Adrenal gland (tissue), 12 donors: Measurements from ENCODE around the gene E4F1. TPM values are rescaled to one million over a fixed set of nuclear protein-coding genes. Genes with fewer than 3 reads are reported as not detected.

ENCODE experiments used
- DNase-seq, 7 donors: peaks; one replicate each; pipeline ENCODE4 v3.0.0-alpha.2; 2019 to 2020
- H3K27ac ChIP-seq, 5 donors: fragments of 200-600 bp; sonication (generic) in 4 of 5; 1 replicate in 3 of 5; 2 replicates in 2 of 5; pipeline versions ENCODE4 v1.5.1 to v1.8.0; 2016 to 2020; ENCODE audit warnings: mild to moderate bottlenecking in 1 of 5
- H3K27me3 ChIP-seq: fragments of 200-600 bp; 2 replicates; pipeline ENCODE4 v1.8.0; 2021
- H3K36me3 ChIP-seq, 2 donors: fragments of 200-600 bp; replicated peaks in 1 of 2; 1 replicate in 1 of 2; 2 replicates in 1 of 2; pipeline versions ENCODE4 v1.5.1 to v1.8.0; 2018 to 2022
- H3K4me1 ChIP-seq, 2 donors: fragments of 200-600 bp; replicated peaks in 1 of 2; 1 replicate in 1 of 2; 2 replicates in 1 of 2; pipeline versions ENCODE4 v1.5.1 to v1.8.0; 2018 to 2021
- H3K4me3 ChIP-seq, 4 donors: fragments of 200-600 bp; sonication (generic) in 3 of 4; one replicate each; pipeline ENCODE4 v1.5.1; 2016 to 2018
- H3K9me3 ChIP-seq, 3 donors: fragments of 200-600 bp; sonication (generic) in 1 of 3; replicated peaks in 1 of 3; 1 replicate in 2 of 3; 2 replicates in 1 of 3; pipeline versions ENCODE4 v1.5.1 to v1.8.0; 2016 to 2021
- CTCF ChIP-seq, 6 experiments: fragments of 450-650 bp in 4 of 6; fragments of 200-600 bp in 2 of 6; sonication (generic) in 1 of 6; IDR thresholded peaks; 1 replicate in 5 of 6; 2 replicates in 1 of 6; pipeline versions ENCODE4 v1.5.1 to v1.8.0; 2016 to 2021; ENCODE audit warnings: antibody characterized with exemption in 6 of 6, mild to moderate bottlenecking in 2 of 6, moderate library complexity in 1 of 6
- POLR2A ChIP-seq, 2 donors: fragments of 450-650 bp; IDR thresholded peaks; one replicate each; pipeline ENCODE4 v1.6.1; 2017; ENCODE audit warnings: antibody characterized with exemption in 2 of 2, mild to moderate bottlenecking in 2 of 2, moderate library complexity in 1 of 2
- WGBS, 4 donors: extraction: QIAGEN DNeasy Blood & Tissue Kit in 2 of 4; methylation state at CpG; one replicate each; pipeline versions ENCODE4 v1.1.5 to v1.1.7; 2013 to 2017; 5-methylcytosine and 5-hydroxymethylcytosine counted together
- intact Hi-C, 2 donors: fragments of 100-400 bp; cut with DNase I; formaldehyde crosslinking; loops; one replicate each; pipeline versions ENCODE4 v1.14.1 to v1.15.0; 2022 to 2023
- polyA plus RNA-seq, 3 donors: library from polyadenylated mRNA; stranded (reverse); fragments of 200-250 nt in 2 of 3; fragments of 350-450 nt in 1 of 3; fragmentation: Illumina TruSeq in 1 of 3; extraction: RNeasy Lipid Tissue Mini Kit (QIAGEN cat#74804) in 1 of 3; gene quantifications; one replicate each; pipeline ENCODE4 v1.2.3, GENCODE V29; 2013 to 2014
- total RNA-seq, 9 donors: library from RNA; depleted of rRNA in 4 of 9; stranded (reverse); fragments of >200 nt in 4 of 9; fragments of 120-200 nt in 1 of 9; fragmentation: NEBNext Ultra II Directional in 1 of 9; extraction: Animal tissue kit (Norgen Biotek cat#: 25700) in 1 of 9; gene quantifications; one replicate each; pipeline versions ENCODE4 v1.1.0 to v1.2.4, GENCODE V29; 2013 to 2023
- donor health status: healthy with polysubstance abuse.
- donor health status: Bipolar disorder and iron deficiency.
- donor health status: DM: yes; HTN: yes; CAD: no.
- donor health status: DM: no; HTN: no; CAD: no.
- donor health status: DM: no; HTN: no; CAD: no.
- donor health status: DM: yes; HTN: yes; CAD: no.

The E4F1 gene
- total and polyA plus RNA-seq, 12 donors, result 2.9 to 121 (median 27.1) TPM

- Histone ChIP-seq H3K36me3 (peaks cover 0 to 16% of the 10 kb centered on the region in 2 donors), H3K4me1 (peaks cover 13 to 29% of the 10 kb centered on the region in 2 donors), H3K27ac (peak within 1 kb of the TSS; percentile 46 to 99 (median 94)), H3K27me3 (no peaks in the 10 kb centered on the region), H3K4me3 (peak within 1 kb of the TSS; percentile 17 to 77 (median 50)), H3K9me3 (no peaks in the 10 kb centered on the region)
- WGBS, 4 donors, result 1 to 3% (median 1%) methylated on average over 7 to 88 of the region's 88 CpGs
- intact Hi-C loops, result no loop called here
- peak; percentile 96 to 97 (median 97) for DNase-seq
- TF ChIP-seq CTCF (IDR thresholded peaks at IDR 0.05) (peak in 1 of 6 experiments; percentile 2), POLR2A (IDR thresholded peaks at IDR 0.05) (peak; percentile 90 to 96)
These were observed 44.7 kb downstream of the E4F1 start, which contains the start of gene RNPS1 for GRCh38 chr16:2267913-2268666. Gene RNPS1, minus strand, starts transcription at chr16:2268126. Its CDS starts 3,483 bp downstream, at chr16:2264643.

- no peak overlapping the region for H3K4me3 ChIP-seq
- intact Hi-C loops, result no loop called here
- no peak for DNase-seq
- TF ChIP-seq CTCF (IDR thresholded peaks at IDR 0.05) (no peak), POLR2A (IDR thresholded peaks at IDR 0.05) (no peak)
- 77 to 87% (median 85%) methylated on average over 5 to 9 of the region's 9 CpGs for WGBS, 4 donors
- peaks cover 13 to 27% of the 10 kb centered on the region in 2 donors for H3K4me1 ChIP-seq
- H3K27ac ChIP-seq, result no peak overlapping the region
- no peaks in the 10 kb centered on the region for H3K9me3 ChIP-seq
- no peaks in the 10 kb centered on the region for H3K27me3 ChIP-seq
- peaks cover 0 to 3% of the 10 kb centered on the region in 2 donors for H3K36me3 ChIP-seq
These were observed 46.7 kb downstream of the E4F1 start for GRCh38 chr16:2270070-2270462.

GRCh38 chr16:2270588-2271470, 47.4 kb downstream of the E4F1 start:
- WGBS, 4 donors, result 80 to 92% (median 83%) methylated on average over 6 to 15 of the region's 15 CpGs
- no peak overlapping the region for H3K27ac ChIP-seq
- intact Hi-C loops, result no loop called here
- DNase-seq, result no peak
- H3K4me1 ChIP-seq, result peaks cover 13 to 22% of the 10 kb centered on the region in 2 donors
- peaks cover 0 to under 1% of the 10 kb centered on the region in 2 donors for H3K36me3 ChIP-seq
- H3K27me3 ChIP-seq, result no peaks in the 10 kb centered on the region
- TF ChIP-seq POLR2A (IDR thresholded peaks at IDR 0.05) (no peak), CTCF (IDR thresholded peaks at IDR 0.05) (no peak)
- no peaks in the 10 kb centered on the region for H3K9me3 ChIP-seq
- H3K4me3 ChIP-seq, result no peak overlapping the region

GRCh38 chr16:2271848-2272461, 48.6 kb downstream of the E4F1 start:
- intact Hi-C loops, result no loop called here
- no peak for TF ChIP-seq CTCF (IDR thresholded peaks at IDR 0.05)

More at GRCh38 chr16:2271848-2272461, 48.6 kb downstream of the E4F1 start:
- Histone ChIP-seq H3K4me3 (no peak overlapping the region), H3K27ac (no peak overlapping the region), H3K27me3 (no peaks in the 10 kb centered on the region), H3K36me3 (no peaks in the 10 kb centered on the region), H3K4me1 (peaks cover 7 to 13% of the 10 kb centered on the region in 2 donors), H3K9me3 (no peaks in the 10 kb centered on the region)
- WGBS, 4 donors, result 83 to 91% (median 91%) methylated on average over 4 to 14 of the region's 14 CpGs; no CpG with 5 or more reads in 1 of the 4 donors
- no peak for DNase-seq
